Lung (tissue), 12 donors: Measurements from ENCODE around the gene TSPYL6. TPM values are rescaled to one million over a fixed set of nuclear protein-coding genes. Genes with fewer than 3 reads are reported as not detected.
A peak's percentile ranks its signal among the peaks of the same experiment; 100 is the strongest.

Source experiments
- ATAC-seq: fragments of 200-7000 bp; cut with Tn5 transposase; one replicate; pipeline ENCODE4 v1.9.1; 2020; ENCODE audit warnings: moderate number of reproducible peaks; ENCODE audit not compliant: insufficient read depth, low FRiP score
- DNase-seq, 3 donors: peaks; one replicate each; pipeline ENCODE4 v3.0.0-alpha.2; 2013 to 2017
- H3K27ac ChIP-seq, 2 donors: one replicate each; pipeline ENCODE4 v1.5.1; 2013; ENCODE audit warnings: mild to moderate bottlenecking in 2 of 2, moderate library complexity in 2 of 2, control low read depth in 1 of 2, inconsistent platforms in 1 of 2, low read depth in 1 of 2, low read length in 1 of 2
- H3K27me3 ChIP-seq, 3 donors: one replicate each; pipeline ENCODE4 v1.5.1; 2013; ENCODE audit warnings: low read length in 2 of 3; ENCODE audit not compliant: control insufficient read depth in 3 of 3, insufficient read depth in 3 of 3
- H3K36me3 ChIP-seq, 4 donors: one replicate each; pipeline ENCODE4 v1.5.1; 2013; ENCODE audit warnings: low read length in 4 of 4, mild to moderate bottlenecking in 1 of 4, moderate library complexity in 1 of 4; ENCODE audit not compliant: control insufficient read depth in 4 of 4, insufficient read depth in 4 of 4
- H3K4me1 ChIP-seq, 5 donors: one replicate each; pipeline ENCODE4 v1.5.1; 2013; ENCODE audit warnings: low read length in 5 of 5, mild to moderate bottlenecking in 2 of 5, moderate library complexity in 1 of 5; ENCODE audit not compliant: control insufficient read depth in 5 of 5, insufficient read depth in 5 of 5
- H3K4me3 ChIP-seq: one replicate; pipeline ENCODE4 v1.5.1; 2013; ENCODE audit warnings: mild to moderate bottlenecking, control low read depth, moderate library complexity
- H3K9ac ChIP-seq, 2 donors: one replicate each; pipeline ENCODE4 v1.5.1; 2013; ENCODE audit warnings: low read length in 2 of 2, control low read depth in 1 of 2; ENCODE audit not compliant: insufficient read depth in 1 of 2
- H3K9me3 ChIP-seq, 4 donors: one replicate each; pipeline ENCODE4 v1.5.1; 2013; ENCODE audit warnings: low read length in 3 of 4, mild to moderate bottlenecking in 1 of 4, moderate library complexity in 1 of 4; ENCODE audit not compliant: control insufficient read depth in 4 of 4, insufficient read depth in 3 of 4
- WGBS, 2 donors: extraction: QIAGEN DNeasy Blood & Tissue Kit; methylation state at CpG; one replicate each; pipeline ENCODE4 v1.1.7; 2013; 5-methylcytosine and 5-hydroxymethylcytosine counted together
- polyA plus RNA-seq, 2 donors: library from polyadenylated mRNA; stranded (reverse); fragments of 200-250 nt; gene quantifications; one replicate each; pipeline ENCODE4 v1.2.1, GENCODE V29; 2013
- total RNA-seq, 2 donors: library from RNA; depleted of rRNA in 1 of 2; stranded (reverse); fragments of >200 nt in 1 of 2; gene quantifications; one replicate each; pipeline ENCODE4 v1.2.1, GENCODE V29; 2014 to 2021
- TF ChIP-seq, protein P1 (sequence below): IDR thresholded peaks from 2 replicates; pipeline ENCODE4 v1.5.1; 2012; ENCODE audit warnings: mild to moderate bottlenecking; ENCODE audit errors: control extremely low read depth, extremely low read depth
- donor health status: control.
- donor health status: control.
- donor health status: Bipolar disorder and iron deficiency.
- donor health status: healthy.
- donor health status: DM: yes; HTN: yes; CAD: no.

The TSPYL6 gene
- total and polyA plus RNA-seq, 4 donors = 0.20 TPM; not detected in 3

DNA sequence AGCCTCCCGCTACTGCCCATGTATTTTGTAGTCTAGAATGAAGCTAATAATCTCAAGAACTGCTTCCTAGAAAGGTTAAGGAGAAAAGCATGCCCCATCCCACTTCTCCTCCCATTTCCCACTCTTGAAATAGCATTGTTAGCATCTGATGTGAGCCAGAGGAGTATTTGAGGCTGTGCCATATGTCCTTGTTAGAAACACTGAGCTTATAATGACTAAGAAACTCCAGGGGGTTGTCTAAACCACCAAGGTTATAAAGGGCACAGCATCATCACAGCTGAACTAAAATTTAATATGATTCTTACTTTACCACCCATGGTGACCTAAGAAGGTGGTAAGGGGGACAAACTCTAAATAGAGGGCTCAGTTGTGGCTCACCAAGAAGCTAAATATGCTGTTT lies 16.6 kb downstream of the TSPYL6 start:
- ATAC-seq = no peak
- 90 to 93% methylated on average over 1 of the region's 1 CpG for WGBS, 2 donors
- TF ChIP-seq, protein P1, sequence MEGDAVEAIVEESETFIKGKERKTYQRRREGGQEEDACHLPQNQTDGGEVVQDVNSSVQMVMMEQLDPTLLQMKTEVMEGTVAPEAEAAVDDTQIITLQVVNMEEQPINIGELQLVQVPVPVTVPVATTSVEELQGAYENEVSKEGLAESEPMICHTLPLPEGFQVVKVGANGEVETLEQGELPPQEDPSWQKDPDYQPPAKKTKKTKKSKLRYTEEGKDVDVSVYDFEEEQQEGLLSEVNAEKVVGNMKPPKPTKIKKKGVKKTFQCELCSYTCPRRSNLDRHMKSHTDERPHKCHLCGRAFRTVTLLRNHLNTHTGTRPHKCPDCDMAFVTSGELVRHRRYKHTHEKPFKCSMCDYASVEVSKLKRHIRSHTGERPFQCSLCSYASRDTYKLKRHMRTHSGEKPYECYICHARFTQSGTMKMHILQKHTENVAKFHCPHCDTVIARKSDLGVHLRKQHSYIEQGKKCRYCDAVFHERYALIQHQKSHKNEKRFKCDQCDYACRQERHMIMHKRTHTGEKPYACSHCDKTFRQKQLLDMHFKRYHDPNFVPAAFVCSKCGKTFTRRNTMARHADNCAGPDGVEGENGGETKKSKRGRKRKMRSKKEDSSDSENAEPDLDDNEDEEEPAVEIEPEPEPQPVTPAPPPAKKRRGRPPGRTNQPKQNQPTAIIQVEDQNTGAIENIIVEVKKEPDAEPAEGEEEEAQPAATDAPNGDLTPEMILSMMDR = no peak

DNA sequence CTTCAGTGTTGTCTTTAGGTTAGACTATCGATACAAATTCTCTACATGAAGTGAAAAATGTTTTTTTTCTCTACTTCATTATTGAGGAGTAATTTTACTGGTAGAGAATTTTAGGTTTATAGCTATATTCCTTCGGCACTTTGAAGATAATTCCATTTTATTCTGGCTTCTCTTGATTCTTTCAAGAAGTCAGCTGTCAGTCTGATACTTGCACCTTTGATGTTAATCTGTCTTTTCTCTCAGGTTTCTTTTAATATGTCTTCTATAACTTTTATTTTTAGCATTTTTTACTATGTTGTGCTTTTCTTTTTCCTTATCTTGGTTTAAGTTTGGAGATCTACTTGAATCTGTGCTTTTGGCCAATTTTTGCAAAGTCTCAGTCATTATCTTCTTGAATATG lies 18.6 kb downstream of the TSPYL6 start:
- WGBS, 2 donors = 97 to 100% methylated on average over 2 of the region's 2 CpGs
- Histone ChIP-seq H3K27me3 (no peaks in the 10 kb centered on the region), H3K36me3 (no peaks in the 10 kb centered on the region), H3K9me3 (no peaks in the 10 kb centered on the region), H3K4me1 (peaks cover 1 to 12% (median 5%) of the 10 kb centered on the region in 5 donors), H3K4me3 (no peak overlapping the region), H3K9ac (no peak overlapping the region), H3K27ac (no peak overlapping the region)
- TF ChIP-seq, protein P1 = no peak
- ATAC-seq (no peak), DNase-seq (no peak)

More for the DNA sequence above, 16.6 kb downstream of the TSPYL6 start:
- Histone ChIP-seq H3K36me3 (no peaks in the 10 kb centered on the region), H3K9me3 (no peaks in the 10 kb centered on the region), H3K27ac (no peak overlapping the region), H3K4me1 (peaks cover 1 to 12% (median 5%) of the 10 kb centered on the region in 5 donors), H3K4me3 (no peak overlapping the region), H3K27me3 (no peaks in the 10 kb centered on the region), H3K9ac (no peak overlapping the region)
- DNase-seq = no peak

DNA sequence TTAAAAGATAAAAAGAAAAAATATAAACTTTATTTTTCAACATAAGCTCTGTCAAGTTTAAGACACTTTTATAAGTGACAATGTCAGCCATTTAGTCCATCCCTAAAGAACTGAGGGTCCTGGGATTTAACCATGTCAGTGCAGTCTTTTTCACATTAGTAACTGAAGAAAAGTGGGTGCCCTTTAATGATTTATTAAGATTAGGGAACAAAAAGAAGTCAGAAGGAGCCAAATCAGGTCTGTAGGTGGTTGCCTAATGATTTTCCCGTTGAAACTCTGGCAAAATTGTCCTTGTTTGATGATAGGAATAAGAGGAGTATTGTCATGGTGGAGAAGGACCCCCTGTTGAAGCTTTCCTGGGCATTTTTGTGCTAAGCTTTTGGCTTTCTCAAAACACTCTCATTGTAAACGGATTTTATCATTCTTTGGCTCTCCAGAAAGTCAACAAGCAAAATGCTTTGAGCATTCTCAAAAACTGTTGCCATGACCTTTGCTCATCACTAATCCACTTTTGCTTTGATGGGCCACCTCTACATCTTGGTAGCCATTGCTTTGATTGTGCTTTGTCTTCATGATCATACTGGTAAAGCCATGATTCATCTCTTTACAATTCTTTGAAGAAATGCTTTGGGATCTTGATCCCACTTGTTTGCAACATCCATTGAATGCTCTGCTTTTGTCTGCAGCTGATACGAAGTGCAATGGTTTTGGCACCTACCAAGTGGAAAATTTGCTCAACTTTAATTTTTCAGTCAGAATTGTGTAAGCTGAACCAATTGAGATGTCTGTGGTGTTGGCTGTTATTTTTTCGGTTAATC lies 22.0 kb downstream of the TSPYL6 start:
- TF ChIP-seq, protein P1 = no peak
- WGBS, 2 donors = 71 to 76% methylated on average over 4 of the region's 4 CpGs

More for the DNA sequence above, 22.0 kb downstream of the TSPYL6 start:
- Histone ChIP-seq H3K9ac (no peak overlapping the region), H3K36me3 (no peaks in the 10 kb centered on the region), H3K27me3 (no peaks in the 10 kb centered on the region), H3K4me1 (peaks cover 0 to 4% (median 1%) of the 10 kb centered on the region in 5 donors), H3K9me3 (no peaks in the 10 kb centered on the region), H3K4me3 (no peak overlapping the region), H3K27ac (no peak overlapping the region)
- DNase-seq (peak in 1 of 3 donors; percentile 16), ATAC-seq (no peak)
